ENCODE data around the gene RBM17. TPM values are rescaled to one million over a fixed set of nuclear protein-coding genes. Genes with fewer than 3 reads are reported as not detected.
"Not testable (repeated sequence)": the region's sequence is repeated elsewhere in the genome, so short reads cannot be mapped to it uniquely, and the experiment has no call there.

RBM17 gene
- total RNA-seq: 106 TPM

DNA sequence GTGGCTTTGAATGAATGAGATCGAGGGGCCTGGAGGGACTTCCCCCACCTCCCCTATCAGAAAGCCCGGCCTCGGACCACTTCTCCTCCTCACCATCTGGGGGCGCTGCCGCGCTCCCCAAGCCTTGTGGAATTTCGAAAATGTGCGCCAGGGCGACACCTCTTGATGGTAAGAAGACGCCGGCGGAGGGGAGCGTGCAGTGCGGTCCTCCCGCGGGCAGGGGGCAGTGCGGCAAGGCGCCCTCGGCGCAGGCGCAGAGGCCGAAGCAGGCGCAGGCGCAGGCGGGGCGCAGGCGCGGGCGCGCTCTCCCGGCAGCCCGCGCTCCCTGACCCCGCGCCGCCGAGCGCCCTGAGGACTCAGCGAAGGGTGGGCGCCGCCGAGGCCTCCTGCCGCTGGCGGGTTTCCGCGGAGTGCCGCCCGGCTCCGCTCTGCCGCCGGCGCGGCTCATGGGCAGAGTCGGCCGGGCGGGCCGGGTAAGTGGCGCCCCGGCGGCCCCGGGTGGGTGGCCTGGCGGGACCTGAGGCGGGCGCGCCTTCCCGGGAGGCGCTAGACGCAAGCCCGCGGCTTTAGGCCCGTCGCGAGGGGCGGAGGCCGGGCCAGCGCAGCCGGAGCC is at the start of gene RBM17:
TSS of gene RBM17 (plus strand) at position 314 of the 613 bp plus-strand sequence. CDS start 8,032 bp downstream, outside the sequence.
- peak; percentile 97 for DNase-seq (ENCODE audit: low spot score)

DNA sequence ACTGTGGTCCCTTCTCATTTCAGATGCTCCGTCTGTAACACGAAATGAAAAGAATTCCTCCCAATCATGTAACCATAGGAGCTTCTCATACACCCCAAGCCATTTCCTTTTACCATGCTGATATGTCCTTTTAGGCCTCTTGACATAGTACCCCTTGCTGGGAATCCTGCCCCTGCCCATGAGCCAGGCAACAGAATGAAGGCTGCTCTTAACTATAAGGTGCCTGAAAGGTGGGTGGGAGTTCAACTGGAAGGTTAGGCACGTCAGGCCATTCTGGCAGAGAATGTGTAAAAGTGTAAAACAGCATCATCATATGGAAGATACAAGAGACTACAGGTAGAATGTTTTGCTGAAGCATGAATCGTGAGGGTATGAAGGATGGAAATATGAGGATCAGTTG is 49.1 kb upstream of the RBM17 start:
- DNase-seq (ENCODE audit: low spot score): no peak

- no peak for DNase-seq (ENCODE audit: low spot score)
Measured at GRCh38 chr10:6040205-6040604, 48.6 kb upstream of the RBM17 start.

GRCh38 chr10:6043377-6043776 is 45.5 kb upstream of the RBM17 start:
- DNase-seq (ENCODE audit: low spot score): not testable (repeated sequence)

- no peak for DNase-seq (ENCODE audit: low spot score)
Measured at GRCh38 chr10:6044060-6044459, 44.8 kb upstream of the RBM17 start.

DNA sequence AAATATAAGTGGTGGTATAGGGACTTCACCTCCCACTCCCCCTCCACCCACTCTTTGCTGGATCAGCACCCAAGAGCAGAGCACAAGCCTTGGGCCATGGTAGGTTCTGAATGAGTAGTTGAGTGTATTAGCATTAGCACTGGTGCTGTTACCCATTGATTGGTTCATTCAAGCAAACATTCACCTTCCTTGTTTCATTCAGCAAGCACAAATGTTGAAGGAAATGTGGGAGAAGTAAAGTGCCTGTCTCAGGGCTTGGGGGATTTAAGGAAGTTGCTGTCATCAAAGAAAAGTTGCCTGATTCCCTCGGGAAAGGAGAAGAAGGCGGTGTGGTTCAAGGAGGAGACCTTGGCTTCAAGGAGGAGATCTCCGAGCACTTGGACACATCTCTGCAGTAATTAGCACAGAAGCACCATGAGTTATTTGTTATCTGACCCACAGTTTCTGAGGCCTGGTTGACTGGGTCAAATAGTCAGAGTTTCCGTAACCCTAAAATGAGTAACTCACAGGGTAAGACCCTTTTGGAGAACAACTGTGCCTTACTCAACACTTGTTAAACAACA is 44.0 kb upstream of the RBM17 start:
- DNase-seq (ENCODE audit: low spot score): no peak

- DNase-seq (ENCODE audit: low spot score): peak; percentile 26
Measured at GRCh38 chr10:6045314-6045848, 43.5 kb upstream of the RBM17 start.

GRCh38 chr10:6045878-6046772 is 42.7 kb upstream of the RBM17 start:
- no peak for DNase-seq (ENCODE audit: low spot score)

DNA sequence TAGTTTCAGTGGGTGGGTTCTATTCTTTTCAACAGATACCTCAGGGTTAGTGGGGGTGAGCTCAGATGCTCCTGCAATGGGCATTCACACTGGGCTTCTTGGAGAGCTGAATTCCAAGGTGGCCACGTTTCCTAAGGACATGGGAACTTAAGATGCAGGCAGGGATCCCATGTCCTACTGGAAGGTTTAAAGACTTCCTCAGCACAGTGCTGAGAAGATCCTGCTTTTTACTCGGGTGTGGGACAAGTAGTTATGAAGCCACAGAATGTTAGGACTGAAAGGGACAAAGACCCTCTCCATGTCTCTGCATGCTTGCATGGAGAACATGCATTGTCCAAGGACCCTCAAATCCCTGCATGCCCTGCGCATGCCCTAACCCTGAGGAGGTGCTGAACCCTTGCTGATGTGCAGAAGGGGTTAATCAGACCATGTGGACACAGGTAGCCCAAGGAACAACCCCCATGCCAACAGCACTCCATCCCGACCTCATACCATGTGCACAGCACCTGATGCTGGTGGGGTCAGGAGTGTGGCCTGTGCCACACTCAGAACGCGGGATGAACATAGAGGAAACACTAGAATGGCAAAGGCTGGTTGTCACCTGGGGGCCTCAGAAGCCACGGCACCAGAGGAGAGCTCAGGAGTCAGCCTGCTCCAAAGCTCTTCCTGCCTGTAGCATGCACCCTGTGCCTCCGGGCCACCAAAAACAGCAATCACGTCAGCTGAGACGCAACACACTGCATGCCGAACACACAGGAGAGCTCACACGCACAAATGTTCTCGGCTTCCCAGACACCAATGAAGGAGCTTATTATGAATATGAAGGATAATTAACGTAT is 41.8 kb upstream of the RBM17 start:
- peak; percentile 34 for DNase-seq (ENCODE audit: low spot score)

DNA sequence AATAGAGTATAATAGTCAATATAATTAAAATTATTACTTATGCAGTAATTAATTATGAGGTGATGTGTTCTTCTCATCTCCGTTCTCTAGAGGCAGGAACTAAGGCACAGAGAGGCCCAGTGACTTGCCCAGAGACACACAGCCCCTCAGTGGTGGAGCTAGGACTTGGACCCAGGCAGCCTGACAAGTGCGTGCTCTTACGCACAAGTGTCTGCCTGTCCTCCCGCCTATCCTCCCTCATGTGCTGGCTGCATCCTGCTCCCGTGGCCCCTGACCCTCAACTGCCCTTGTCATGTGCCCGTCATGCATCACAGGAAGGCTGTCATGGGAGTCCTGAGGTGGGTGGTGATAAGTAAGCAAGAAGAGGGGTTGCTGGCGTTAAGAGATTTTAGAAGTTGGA is 41.0 kb upstream of the RBM17 start:
- peak; percentile 27 for DNase-seq (ENCODE audit: low spot score)

DNA sequence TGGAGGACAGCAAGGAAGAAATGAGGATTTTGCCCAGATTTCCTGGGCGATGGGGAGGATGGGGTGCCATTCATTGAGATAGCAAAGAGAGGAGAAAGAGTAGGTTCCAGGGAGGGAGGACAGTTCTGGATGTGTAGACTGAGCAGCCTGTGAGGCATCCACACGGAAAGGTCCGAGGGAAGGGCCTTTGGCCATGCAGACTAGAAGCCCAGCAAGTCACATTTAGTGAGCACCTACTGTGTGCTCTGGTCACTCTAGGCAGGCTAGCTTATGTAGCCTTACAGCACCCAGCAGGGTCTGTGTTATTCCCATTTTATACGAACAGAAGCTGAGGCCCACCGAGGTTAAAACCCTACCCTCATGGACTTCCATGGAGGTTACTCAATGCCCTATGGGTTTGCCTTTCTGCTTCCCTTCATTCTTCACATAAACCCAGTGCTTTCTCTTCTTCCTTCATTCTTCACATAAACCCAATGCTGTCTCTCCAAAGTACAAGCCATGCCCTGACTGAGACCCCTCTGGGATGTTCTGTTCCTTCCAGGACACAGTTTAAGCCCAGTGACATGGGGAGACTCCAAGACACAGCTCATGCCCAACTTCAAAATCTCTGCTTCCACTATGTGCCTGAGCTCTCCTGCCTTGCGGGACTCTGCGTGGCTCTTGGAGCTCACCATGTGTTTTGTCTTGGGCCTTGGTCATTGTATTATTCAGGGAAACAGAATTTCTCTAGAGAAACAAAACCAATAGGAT is 40.4 kb upstream of the RBM17 start:
- peak; percentile 26 for DNase-seq (ENCODE audit: low spot score)

GRCh38 chr10:6049031-6049400 is 39.8 kb upstream of the RBM17 start:
- peak; percentile 15 for DNase-seq (ENCODE audit: low spot score)

- peak; percentile 79 for DNase-seq (ENCODE audit: low spot score)
Measured at GRCh38 chr10:6050801-6051445, 37.9 kb upstream of the RBM17 start.

GRCh38 chr10:6052247-6053221 is 36.3 kb upstream of the RBM17 start:
- DNase-seq (ENCODE audit: low spot score): peak; percentile 41

- DNase-seq (ENCODE audit: low spot score): no peak
Measured at GRCh38 chr10:6053303-6053702, 35.5 kb upstream of the RBM17 start.

DNA sequence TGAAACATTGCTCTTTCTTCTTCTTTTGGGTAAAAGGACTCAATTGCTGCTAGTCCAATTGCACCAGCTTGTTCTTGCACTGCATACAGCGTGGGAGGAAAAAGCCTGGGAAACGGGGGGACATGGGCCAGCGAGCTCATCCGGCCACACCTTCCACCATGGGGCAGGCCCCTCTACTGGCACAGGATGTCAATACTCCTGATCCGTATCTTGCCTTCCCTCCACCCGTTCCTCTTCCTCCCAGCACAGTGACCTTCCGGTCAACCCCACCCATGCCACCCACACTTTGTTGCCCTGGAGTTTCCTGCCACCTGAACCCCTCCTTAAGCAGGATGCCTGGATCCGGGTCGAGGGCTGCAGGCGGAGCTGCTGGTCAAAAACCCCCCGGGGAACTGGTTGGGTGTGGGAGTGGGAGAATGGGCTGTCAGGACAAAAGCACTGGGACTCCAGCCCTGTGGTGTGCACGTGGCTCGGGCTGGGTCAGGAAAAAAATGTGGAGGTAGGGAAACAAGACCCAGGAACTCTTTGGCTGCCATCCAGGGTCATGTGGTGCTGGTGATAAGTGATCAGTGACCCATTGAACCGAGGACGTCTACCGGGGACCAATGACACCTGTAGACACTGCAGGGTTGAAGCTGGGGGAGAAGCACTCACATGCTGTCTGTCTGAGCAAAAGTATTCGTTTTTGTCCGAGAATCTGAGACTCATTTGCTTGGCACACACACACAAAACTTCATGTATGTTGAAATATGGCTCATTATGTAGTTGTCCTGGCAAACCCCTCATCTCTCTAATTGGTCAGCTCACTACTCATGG is 34.8 kb upstream of the RBM17 start:
- peak; percentile 48 for DNase-seq (ENCODE audit: low spot score)

DNA sequence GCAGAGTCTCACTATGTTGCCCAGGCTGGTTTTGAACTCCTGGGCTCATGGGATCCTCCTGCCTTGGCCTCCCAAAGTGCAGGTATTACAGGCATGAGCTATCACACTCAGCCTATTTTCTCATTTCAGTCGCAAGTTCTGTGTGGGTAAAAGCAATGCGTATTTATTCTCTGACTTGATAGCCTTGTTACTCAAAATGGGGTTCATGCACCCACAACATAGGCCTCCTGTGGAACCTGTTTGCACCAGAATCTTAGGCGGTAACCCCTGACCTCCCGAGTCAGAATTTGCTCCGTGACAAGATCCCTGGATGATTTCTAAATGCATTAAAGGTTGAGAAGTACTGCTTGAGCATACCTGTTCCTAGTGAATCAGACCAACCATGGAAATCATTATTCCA is 34.0 kb upstream of the RBM17 start:
- DNase-seq (ENCODE audit: low spot score): peak; percentile 37

DNA sequence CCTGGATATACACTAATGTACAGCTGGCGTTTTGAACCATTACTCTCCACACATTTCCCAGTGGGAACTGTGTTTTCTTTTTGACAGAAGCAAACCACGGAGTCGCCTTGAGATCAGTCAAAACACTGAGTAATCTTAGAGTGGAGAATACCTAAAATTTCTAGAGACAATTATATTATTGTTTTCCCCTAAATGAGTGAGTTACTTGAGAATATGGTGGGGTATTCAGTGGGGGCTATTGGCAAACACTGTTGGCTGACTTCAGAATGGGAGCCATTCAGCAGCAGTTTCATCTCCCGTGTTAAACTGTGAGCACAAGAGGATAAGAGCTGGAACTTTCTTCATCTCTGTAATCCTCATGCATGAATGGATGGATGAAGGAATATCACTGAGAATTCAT is 32.9 kb upstream of the RBM17 start:
- DNase-seq (ENCODE audit: low spot score): no peak
